Epidermal melanocyte (primary cell): Measurements from ENCODE around the gene SYTL3.

ENCODE experiments used
- DNase-seq: peaks from one replicate; pipeline ENCODE4 v3.0.0; 2011; ENCODE audit warnings: low spot score; ENCODE audit not compliant: insufficient read length

Gene SYTL3

GRCh38 chr6:158771399-158772152 is 121.7 kb downstream of the SYTL3 start:
- no peak for DNase-seq

- no peak for DNase-seq
Measured at GRCh38 chr6:158772172-158772571, 122.3 kb downstream of the SYTL3 start.

- DNase-seq = no peak
Measured at GRCh38 chr6:158772851-158773371, 123.1 kb downstream of the SYTL3 start.

- no peak for DNase-seq
Measured at GRCh38 chr6:158773581-158774449, 124.0 kb downstream of the SYTL3 start.

- DNase-seq = no peak
Measured at GRCh38 chr6:158774717-158775449, 125.0 kb downstream of the SYTL3 start.

GRCh38 chr6:158775832-158776231 is 126.0 kb downstream of the SYTL3 start:
- DNase-seq = no peak

- no peak for DNase-seq
Measured at GRCh38 chr6:158776737-158777136, 126.9 kb downstream of the SYTL3 start.

- no peak for DNase-seq
Measured at GRCh38 chr6:158777510-158777909, 127.7 kb downstream of the SYTL3 start.

GRCh38 chr6:158778005-158778527 is 128.2 kb downstream of the SYTL3 start:
- DNase-seq = no peak

- DNase-seq = no peak
Measured at GRCh38 chr6:158780246-158780884, 130.5 kb downstream of the SYTL3 start.

- DNase-seq = no peak
Measured at GRCh38 chr6:158780988-158781691, 131.3 kb downstream of the SYTL3 start.

GRCh38 chr6:158781692-158782373 is 132.0 kb downstream of the SYTL3 start:
- no peak for DNase-seq

- DNase-seq = no peak
Measured at GRCh38 chr6:158782432-158783166, 132.7 kb downstream of the SYTL3 start.

- no peak for DNase-seq
Measured at GRCh38 chr6:158783167-158783450, 133.3 kb downstream of the SYTL3 start.

- DNase-seq = no peak
Measured at GRCh38 chr6:158783851-158784250, 134.0 kb downstream of the SYTL3 start.

GRCh38 chr6:158784505-158784904 is 134.7 kb downstream of the SYTL3 start:
- DNase-seq = no peak

GRCh38 chr6:158785036-158785435 is 135.2 kb downstream of the SYTL3 start:
- no peak for DNase-seq

- DNase-seq = no peak
Measured at GRCh38 chr6:158786645-158787304, 136.9 kb downstream of the SYTL3 start.

- no peak for DNase-seq
Measured at GRCh38 chr6:158787395-158787794, 137.5 kb downstream of the SYTL3 start.
